Activated naive CD4-positive, alpha-beta T cell treated with anti-CD3 and anti-CD28 coated beads, Interleukin-2, amount 50 U/mL, for 16 hours (primary cell): Measurements from ENCODE around the gene MGAT4B.

Experiments used
- DNase-seq: peaks from one replicate; pipeline ENCODE4 v3.0.0-alpha.2; 2020

Gene MGAT4B

GRCh38 chr5:179805529-179806249, 977 bp downstream of the MGAT4B start:
- no peak for DNase-seq

DNA sequence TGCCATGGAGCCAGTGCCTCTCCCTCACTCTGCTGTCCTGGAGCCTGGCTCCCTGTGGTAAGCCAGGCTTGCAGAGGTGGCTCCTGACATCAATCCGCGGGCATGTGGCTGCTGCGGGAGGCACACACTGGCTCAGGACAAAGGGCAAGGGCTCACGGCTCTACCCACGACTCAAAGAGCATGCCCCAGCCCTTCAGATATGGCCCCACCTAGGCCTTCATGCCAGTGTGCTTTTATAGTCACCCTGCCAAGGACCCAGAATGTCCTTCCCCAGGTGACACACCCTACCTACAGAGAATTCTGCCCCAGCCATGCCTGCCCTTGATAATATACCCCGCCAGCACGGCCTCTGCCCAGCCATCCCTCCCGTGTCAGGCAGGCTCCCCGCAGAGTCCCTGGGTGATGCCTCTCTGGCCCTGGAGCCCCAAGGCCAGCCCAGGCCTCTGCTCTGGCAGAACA, 1.6 kb downstream of the MGAT4B start:
- no peak for DNase-seq

DNA sequence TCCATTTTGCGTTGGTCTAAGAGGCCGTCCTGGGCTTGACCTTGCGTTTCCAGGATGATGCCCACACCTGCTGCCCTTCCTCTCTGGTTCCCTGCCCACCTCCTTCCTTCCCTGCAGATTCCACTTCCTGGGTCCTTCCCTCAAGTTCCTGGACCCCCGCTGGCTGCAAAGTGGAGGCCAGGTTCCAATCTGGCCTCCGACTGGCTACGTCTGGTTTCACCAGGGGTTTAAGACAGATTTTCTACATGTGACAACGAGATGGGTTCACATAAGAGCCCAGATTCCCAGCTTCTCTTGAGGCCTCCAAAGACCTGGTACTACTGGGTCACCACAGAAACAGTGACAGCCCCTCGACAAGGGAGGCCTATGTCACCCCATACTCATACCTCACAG, 2.1 kb downstream of the MGAT4B start:
- DNase-seq, result no peak

- peak; percentile 51 for DNase-seq
Observed at GRCh38 chr5:179803651-179804554, 2.8 kb downstream of the MGAT4B start.

- DNase-seq, result no peak
Observed at GRCh38 chr5:179802950-179803562, 3.6 kb downstream of the MGAT4B start.

DNA sequence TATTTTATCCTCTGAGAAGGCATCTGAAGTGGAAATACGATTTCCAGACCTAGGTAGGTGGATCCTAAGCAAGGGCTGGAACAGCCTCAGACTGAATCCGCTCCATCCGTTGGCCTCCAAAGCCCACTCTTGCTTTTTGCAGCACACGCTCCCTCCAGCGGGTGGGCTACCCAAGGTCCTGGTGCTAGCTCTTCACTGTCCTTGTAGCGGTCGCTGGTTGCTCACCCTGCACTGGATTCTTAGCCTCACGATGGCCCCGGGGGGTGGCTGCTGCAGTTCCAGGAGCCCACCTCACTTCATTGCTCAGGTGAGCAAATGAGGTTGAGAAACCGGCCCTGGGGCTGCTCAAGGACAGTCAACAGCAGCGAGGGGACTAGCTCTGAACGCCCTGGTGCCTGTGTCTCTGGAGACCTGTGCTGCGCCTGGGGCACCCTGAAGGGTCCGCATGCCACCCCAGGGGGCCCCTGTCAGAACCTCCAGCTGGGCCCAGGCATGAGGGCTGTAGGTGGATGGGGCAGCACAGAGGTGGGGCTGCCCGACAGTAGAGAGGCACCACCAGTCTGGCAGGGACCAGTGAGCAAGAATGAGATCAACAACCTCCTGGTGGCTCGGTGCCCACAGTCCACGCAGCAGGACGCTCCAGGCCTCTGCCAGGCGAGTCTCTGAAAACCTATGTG, 4.3 kb downstream of the MGAT4B start:
- DNase-seq, result no peak

DNA sequence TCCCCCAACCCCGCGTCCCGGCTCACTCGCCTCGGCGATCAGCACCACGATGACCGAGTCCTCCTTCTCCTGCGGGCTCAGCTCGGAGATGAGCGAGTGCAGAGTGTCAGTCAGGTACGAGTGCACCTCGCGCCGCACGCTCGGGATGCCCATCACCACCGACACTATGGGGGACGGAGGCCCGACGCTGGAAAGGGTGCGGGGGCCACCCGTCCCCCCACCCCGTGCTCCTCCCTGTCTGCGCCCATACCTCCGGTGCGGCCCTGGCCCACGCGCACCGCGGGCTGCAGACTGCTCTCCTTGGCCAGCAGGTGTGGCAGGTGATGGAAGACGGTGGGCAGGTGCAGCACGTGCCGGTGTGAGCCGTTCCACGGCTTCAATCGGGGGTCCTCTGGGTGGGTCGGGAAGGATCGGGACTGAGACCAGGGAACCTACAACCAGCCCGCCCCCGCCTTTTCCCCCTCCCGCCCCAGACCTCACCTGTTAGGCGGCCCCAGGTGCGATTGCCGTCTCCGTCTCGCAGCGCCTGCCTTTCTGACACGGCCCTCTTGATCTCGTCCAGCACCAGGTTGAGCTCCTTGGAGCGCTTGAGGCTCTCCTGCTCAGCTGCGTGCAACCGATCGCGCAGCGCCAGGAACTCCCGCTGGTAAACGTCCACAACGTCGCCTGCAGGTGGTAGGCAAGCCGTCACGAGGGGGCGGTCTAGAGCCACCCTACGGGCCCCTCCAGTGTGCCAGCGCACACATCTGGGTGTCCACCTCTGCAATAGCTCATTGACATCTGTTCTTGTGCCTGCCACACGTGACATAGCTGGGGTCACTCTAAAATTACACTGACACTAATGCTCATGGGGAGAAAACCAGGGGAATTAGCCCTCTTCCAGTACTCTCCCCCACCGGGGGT, 5.1 kb downstream of the MGAT4B start:
- DNase-seq, result peak; percentile 87

DNA sequence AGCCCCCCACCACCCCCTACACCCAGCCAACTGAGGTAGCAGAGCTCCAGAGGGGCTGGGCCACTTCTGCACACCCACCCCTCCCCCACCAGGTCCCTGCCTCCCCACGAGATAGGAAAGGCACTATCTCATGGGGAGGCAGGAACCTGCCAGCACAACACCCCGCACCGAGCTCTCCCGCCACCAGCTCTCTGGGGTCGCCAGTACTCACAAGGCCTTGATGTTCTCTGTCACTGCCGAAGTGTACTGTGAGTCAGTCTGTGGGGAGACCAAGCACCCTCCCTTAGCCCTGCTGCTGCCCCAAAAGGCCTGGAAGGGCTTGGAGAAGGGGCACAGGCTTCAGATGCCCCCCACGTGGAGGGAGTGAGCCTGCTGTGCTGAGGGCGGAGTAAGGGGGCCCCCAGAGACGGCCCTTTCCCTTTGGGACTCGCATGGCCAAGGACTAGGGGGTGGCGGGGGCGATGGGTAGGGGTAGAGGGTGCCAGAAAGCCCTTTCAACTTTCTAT, 5.9 kb downstream of the MGAT4B start:
- no peak for DNase-seq

DNA sequence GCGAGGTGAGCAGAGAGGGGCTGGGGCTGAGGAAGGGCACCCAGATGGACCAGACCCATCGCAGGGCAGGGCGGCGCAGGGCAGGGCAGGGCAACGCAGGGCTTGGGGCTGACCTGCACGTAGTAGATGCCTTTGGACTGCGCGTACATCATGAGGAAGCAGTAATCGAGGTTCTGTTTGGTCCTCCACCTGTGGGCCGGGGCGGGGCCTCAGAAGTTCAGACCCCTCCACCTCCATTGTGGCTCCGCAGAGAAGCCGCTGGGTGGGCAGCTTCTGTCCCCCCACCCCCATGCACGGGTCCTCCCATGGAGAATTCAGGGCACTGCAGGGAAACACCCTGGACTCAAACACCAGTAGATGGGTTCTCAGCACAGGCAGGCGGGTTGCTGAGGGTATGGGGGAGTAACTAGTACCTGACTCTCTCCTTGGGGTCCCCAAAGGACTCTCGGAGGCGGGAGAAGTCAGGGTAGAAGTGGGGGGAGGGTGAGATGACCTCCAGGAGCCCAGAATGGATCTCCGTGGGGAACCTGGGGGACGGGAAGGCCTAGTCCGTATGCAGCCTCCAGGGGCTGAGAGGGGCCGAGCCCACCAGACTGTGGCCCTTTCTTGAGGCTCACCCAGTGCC, 6.5 kb downstream of the MGAT4B start:
- no peak for DNase-seq

- no peak for DNase-seq
Observed at GRCh38 chr5:179799644-179799973, 7.1 kb downstream of the MGAT4B start.

DNA sequence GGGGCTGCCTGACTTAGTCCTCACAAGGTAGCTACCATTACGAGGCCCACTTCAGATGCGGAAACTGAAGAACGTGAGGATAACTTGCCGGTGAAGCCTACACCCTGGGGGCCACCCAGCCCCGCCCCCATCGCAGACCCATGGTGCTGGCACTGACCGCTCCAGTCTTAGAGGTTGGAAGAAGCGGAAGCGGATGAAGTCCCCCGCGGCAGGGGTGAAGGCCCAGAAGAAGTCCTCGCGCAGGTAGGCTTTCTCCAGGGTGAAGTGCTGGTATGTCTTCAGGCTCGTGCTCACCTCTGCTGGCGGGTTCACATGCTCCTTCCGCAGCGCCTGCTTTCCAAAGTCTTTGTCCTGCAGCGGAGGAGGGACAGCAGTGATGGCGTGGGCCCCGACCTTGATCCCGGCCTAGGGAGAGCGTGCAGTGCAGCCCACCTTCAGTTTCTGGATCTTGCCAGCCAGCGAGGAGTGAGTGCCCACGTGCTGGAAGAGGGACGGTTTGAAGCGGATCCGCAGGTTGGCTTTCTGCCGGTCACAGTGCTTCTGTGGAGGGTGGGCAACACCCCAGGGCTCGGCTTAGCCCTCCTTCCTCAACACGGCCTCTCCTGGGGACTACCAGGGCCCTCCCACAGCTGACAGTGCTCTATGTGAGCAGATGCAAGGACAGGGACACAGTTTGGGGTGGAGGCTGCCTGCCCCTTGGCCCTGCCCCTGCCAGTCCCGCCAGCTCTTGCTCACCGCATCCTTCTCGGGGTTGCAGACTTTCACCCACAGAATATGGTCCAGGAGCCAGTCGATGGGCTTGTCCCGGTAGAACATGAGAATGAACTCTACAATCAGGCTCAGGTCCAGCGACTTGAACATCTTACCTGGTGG, 7.7 kb downstream of the MGAT4B start:
- no peak for DNase-seq

DNA sequence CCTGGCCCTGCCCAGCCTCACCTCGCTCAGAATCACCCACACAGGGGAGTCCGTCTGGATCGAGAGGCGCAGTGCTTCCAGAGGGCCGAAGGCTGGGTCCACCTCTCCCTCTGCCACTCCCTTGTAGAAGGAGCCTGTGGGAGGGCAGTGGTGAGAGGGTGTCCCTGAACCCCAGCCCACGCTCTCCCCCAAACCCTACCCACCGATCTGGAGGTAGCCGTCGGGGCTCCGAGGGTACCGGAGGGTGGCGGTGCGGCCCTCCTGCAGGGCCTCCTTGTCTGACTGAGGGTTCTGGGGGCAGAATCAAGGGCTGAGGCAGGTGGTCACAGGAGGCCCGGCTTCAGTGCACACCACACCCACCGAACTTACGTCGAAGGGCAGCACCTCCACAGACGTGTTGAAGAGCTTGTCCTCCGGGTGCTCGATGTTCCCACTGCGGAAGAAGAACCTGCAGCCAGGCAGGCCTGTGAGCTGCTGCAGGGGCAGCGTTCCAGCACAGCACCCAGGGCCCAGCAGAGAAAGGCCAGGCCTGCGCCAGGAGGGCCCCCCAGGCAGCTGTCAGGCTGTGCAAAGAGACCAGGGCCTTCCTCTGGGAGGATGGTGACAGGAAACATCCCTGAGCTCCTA, 8.4 kb downstream of the MGAT4B start:
- no peak for DNase-seq

- DNase-seq, result no peak
Observed at GRCh38 chr5:179797741-179798140, 8.9 kb downstream of the MGAT4B start.

DNA sequence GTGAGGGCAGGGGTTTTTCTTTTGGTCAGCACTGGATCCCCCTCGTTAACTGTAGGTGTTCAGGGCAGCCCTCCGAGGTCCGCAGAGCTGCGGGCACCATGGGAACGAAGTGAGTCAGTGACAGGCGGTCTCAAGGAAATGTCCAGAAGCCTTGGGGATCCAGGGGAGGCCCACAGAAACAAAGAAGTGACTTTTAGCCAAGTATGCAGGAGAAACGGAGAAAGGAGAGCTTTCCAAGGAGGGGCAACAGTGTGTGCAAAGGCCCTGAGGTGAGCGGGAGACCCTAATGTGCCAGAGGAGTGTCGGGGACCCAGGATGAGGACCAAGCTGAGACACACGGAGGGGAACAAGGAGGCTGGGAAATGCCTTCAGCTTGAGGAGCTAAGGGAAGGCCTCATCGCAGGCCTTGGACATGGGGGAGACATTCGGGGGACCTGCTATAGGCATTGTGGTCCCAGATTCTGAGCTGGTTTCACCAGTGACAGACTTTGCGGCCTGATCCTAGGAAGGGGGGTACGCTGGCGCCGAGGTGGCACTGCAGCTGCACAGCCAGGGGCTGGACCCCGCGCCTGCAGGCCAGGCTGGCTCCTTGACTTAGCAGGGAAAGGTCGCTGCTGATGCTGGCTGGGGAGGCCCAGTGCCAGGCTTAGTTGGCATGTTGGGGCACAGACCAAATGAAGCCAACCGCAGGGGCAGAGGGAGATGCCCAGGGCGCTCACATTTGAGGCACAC, 9.6 kb downstream of the MGAT4B start:
- no peak for DNase-seq

- DNase-seq, result peak; percentile 76
Observed at GRCh38 chr5:179795863-179796833, 10.5 kb downstream of the MGAT4B start.

GRCh38 chr5:179795049-179795862, 11.4 kb downstream of the MGAT4B start:
- DNase-seq, result no peak

GRCh38 chr5:179794575-179794974, 12.1 kb downstream of the MGAT4B start:
- no peak for DNase-seq
